Epithelial cell of esophagus (primary cell): ENCODE data around the gene RUNX3.

Experiments used
- DNase-seq: peaks from one replicate; pipeline ENCODE4 v3.0.0; 2010; ENCODE audit warnings: low read depth
- H3K4me3 ChIP-seq: 2 replicates; pipeline ENCODE4 v1.5.1; 2011; ENCODE audit warnings: mild to moderate bottlenecking, low read length, control low read depth
- CTCF ChIP-seq: IDR thresholded peaks from 2 replicates; pipeline ENCODE4 v1.5.1; 2011; ENCODE audit warnings: low read depth, mild to moderate bottlenecking, low read length, control low read depth, inconsistent platforms; ENCODE audit not compliant: insufficient read depth; ENCODE audit errors: missing control alignments

RUNX3 gene

DNA sequence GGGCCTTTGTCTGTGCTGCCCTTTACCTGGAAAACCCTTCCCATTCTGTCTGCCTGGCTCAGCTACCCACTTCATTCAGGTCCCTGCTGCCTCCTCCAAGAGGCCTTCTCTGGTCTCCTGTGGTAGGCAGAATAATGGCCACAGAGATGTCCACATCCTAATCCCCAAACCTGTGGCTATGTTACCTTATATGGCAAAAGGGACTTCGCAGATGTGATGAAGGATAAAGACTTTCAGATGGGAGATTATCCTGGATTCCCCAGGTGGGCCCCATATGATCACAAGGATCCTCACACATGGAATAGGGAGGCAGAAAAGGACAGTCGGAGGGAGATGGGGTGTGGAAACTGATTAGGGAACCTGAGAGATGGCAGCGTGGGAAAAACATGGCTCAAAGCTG, 14.2 kb upstream of the RUNX3 start:
- DNase-seq: no peak
- no peak for TF ChIP-seq CTCF
- H3K4me3 ChIP-seq: no peak overlapping the region

GRCh38 chr1:24942789-24943188, 12.7 kb upstream of the RUNX3 start:
- no peak for TF ChIP-seq CTCF
- DNase-seq: no peak
- no peak overlapping the region for H3K4me3 ChIP-seq

- DNase-seq: no peak
- no peak overlapping the region for H3K4me3 ChIP-seq
- no peak for TF ChIP-seq CTCF
These were observed 11.5 kb upstream of the RUNX3 start for GRCh38 chr1:24941564-24941963.

GRCh38 chr1:24940231-24940630, 10.2 kb upstream of the RUNX3 start:
- H3K4me3 ChIP-seq: no peak overlapping the region
- no peak for TF ChIP-seq CTCF
- DNase-seq: no peak

- no peak for DNase-seq
- no peak overlapping the region for H3K4me3 ChIP-seq
- no peak for TF ChIP-seq CTCF
These were observed 9.7 kb upstream of the RUNX3 start for GRCh38 chr1:24939675-24940193.

GRCh38 chr1:24939040-24939674, 9.1 kb upstream of the RUNX3 start:
- no peak for DNase-seq
- H3K4me3 ChIP-seq: no peak overlapping the region
- no peak for TF ChIP-seq CTCF

DNA sequence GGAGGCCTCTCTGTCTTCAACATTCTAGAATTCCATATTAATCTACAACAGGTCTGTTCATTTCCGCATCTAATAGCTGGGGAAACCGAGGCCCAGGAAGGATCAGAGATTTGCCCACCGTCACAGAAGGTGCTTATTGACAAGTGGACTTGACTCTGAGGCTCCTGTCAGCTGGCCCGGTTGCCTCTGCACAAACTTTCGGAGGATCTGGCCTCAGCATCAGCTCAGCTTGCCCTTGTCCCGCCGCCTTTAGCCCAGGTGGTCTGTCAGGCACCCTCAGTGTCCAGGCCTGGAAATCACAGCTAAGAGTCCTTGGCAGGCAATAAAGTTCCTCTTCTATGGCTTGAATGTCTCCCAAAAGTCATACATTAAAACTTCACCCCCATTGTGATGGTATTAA, 8.2 kb upstream of the RUNX3 start:
- no peak overlapping the region for H3K4me3 ChIP-seq
- DNase-seq: no peak
- TF ChIP-seq CTCF: no peak
